HepG2 (cell line): ENCODE data around the gene NDRG3. TPM values are rescaled to one million over a fixed set of nuclear protein-coding genes. Genes with fewer than 3 reads are reported as not detected.

Experiments used
- CEBPG ChIP-seq: IDR thresholded peaks from 2 replicates; pipeline ENCODE4 v1.6.1; 2016
- DNMT1 ChIP-seq: sonication (generic); formaldehyde crosslinking; IDR thresholded peaks from 2 replicates; pipeline ENCODE4 v1.5.1; 2020; ENCODE audit warnings: mild to moderate bottlenecking, missing genetic modification reagents
- HNRNPK ChIP-seq: fragments of 200-400 bp; formaldehyde crosslinking; IDR thresholded peaks from 2 replicates; pipeline ENCODE4 v1.6.1; 2018; ENCODE audit warnings: low read length, low read depth, moderate library complexity, mild to moderate bottlenecking; ENCODE audit not compliant: poor library complexity, severe bottlenecking
- HOXA7 ChIP-seq: sonication (generic); formaldehyde crosslinking; IDR thresholded peaks from 2 replicates; pipeline ENCODE4 v1.8.1; 2022; ENCODE audit warnings: mild to moderate bottlenecking, missing genetic modification reagents, moderate library complexity
- KDM3A ChIP-seq: IDR thresholded peaks from 2 replicates; pipeline ENCODE4 v1.6.1; 2018; ENCODE audit warnings: low read depth, missing compliant biosample characterization
- KDM4B ChIP-seq: sonication (generic); formaldehyde crosslinking; IDR thresholded peaks from 2 replicates; pipeline ENCODE4 v1.4.0; 2020; ENCODE audit warnings: missing genetic modification reagents
- KLF6 ChIP-seq: IDR thresholded peaks from 2 replicates; pipeline ENCODE4 v1.8.0; 2016; ENCODE audit warnings: missing biosample characterization, missing genetic modification reagents
- RAD51 ChIP-seq: fragments of 450-650 bp; IDR thresholded peaks from 2 replicates; pipeline ENCODE4 v1.6.1; 2016; ENCODE audit warnings: borderline replicate concordance
- TCF7 ChIP-seq: sonication (generic); IDR thresholded peaks from 2 replicates; pipeline ENCODE4 v1.6.1; 2016; ENCODE audit warnings: antibody characterized with exemption, low read depth
- THYN1 ChIP-seq: sonication (generic); formaldehyde crosslinking; IDR thresholded peaks from 2 replicates; pipeline ENCODE4 v1.8.1; 2023; ENCODE audit warnings: low read depth, mild to moderate bottlenecking, moderate library complexity, missing genetic modification reagents, borderline replicate concordance
- ZKSCAN8 ChIP-seq: IDR thresholded peaks from 2 replicates; pipeline ENCODE4 v1.6.1; 2016; ENCODE audit warnings: borderline replicate concordance, missing genetic modification reagents, missing compliant biosample characterization
- ZNF235 ChIP-seq: sonication (generic); formaldehyde crosslinking; IDR thresholded peaks from 2 replicates; pipeline ENCODE4 v1.8.1; 2023; ENCODE audit warnings: mild to moderate bottlenecking, missing genetic modification reagents, borderline replicate concordance
- ZNF44 ChIP-seq: sonication (generic); formaldehyde crosslinking; IDR thresholded peaks from 2 replicates; pipeline ENCODE4 v1.5.1; 2020; ENCODE audit warnings: mild to moderate bottlenecking, missing genetic modification reagents
- ZNF558 ChIP-seq: sonication (generic); formaldehyde crosslinking; IDR thresholded peaks from 2 replicates; pipeline ENCODE4 v1.9.0; 2022; ENCODE audit warnings: mild to moderate bottlenecking, missing genetic modification reagents, borderline replicate concordance
- ZNF563 ChIP-seq: sonication (generic); formaldehyde crosslinking; IDR thresholded peaks from 2 replicates; pipeline ENCODE4 v1.8.0; 2022; ENCODE audit warnings: mild to moderate bottlenecking, moderate library complexity, missing genetic modification reagents
- polyA plus RNA-seq, 8 experiments: library from polyadenylated mRNA; depleted of rRNA in 3 of 8; stranded (reverse) in 7 of 8; unstranded in 1 of 8; fragments of >200 nt; fragmentation: Illumina TruSeq in 4 of 8; extraction: Trizol in 4 of 8; gene quantifications; 2 replicates each; pipeline versions ENCODE4 v1.2.1 to v1.2.3, GENCODE V29; 2011 to 2016; ENCODE audit warnings: low read depth in 4 of 8, missing spikeins in 1 of 8, mixed read lengths in 1 of 8; ENCODE audit not compliant: insufficient read depth in 1 of 8
- total RNA-seq, 5 experiments: library from RNA; depleted of rRNA; stranded (reverse); fragments of >200 nt; fragmentation: Illumina TruSeq; extraction: Trizol; gene quantifications; 2 replicates each; pipeline ENCODE4 v1.2.3, GENCODE V29; 2016; ENCODE audit warnings: low read depth in 1 of 5
- TF ChIP-seq, protein P1 (sequence below): sonication (generic); formaldehyde crosslinking; IDR thresholded peaks from 2 replicates; pipeline ENCODE4 v1.4.0; 2020; ENCODE audit warnings: mild to moderate bottlenecking, low read depth, missing genetic modification reagents
- TF ChIP-seq, protein P2 (sequence below): sonication (generic); formaldehyde crosslinking; IDR thresholded peaks from 2 replicates; pipeline ENCODE4 v1.8.0; 2022; ENCODE audit warnings: missing genetic modification reagents, mild to moderate bottlenecking, moderate library complexity, borderline replicate concordance
- TF ChIP-seq, protein P3 (sequence below): sonication (generic); formaldehyde crosslinking; IDR thresholded peaks from 2 replicates; pipeline ENCODE4 v1.9.0; 2021; ENCODE audit warnings: missing genetic modification reagents, mild to moderate bottlenecking, borderline replicate concordance
- TF ChIP-seq, protein P4 (sequence below): sonication (generic); formaldehyde crosslinking; IDR thresholded peaks from 2 replicates; pipeline ENCODE4 v1.8.1; 2023; ENCODE audit warnings: mild to moderate bottlenecking, missing genetic modification reagents

NDRG3 gene
- total and polyA plus RNA-seq, 2 of the 13 experiments (the other 11 are each of a cell fraction or from before 2014, with no cell fraction given): 36.0 to 40.5 TPM

DNA sequence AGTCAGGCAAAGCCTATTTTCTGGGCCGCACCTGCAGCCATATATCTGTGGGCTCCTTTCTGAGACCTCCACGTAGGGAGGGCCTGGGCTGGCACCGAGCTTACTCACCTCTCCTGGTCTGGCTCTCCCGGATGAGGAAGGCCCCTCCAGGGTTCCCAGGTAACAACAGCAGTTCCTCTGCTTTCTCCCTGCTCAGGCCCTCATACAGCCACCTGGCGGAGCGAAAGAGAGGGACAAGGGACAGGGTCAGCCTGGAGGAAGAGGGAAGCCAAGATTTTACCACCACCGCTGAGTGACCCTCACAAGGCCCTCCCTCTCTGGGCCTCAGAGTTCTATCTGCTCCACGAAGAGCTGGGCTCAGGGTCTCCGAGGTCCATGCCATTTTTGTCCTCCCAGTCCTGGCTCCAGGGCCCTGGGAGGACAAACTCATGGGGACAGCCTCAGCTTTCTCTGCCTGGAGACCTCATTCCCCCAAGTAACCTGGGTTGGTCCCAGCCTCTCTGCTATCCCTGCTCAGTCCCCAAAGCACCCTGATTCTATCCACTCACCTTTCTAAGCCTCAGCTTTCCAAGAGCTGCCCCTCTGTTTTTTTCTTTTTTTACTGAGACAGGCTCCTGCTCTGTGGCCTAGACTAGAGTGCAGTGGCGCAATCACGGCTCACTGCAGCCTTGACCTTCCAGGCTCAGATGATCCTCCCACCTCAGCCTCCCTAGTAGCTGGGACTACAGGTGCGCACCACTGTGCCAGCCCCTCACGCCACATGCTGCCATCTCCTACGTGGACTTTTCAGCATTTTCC lies 113.2 kb downstream of the NDRG3 start (continued):
- no peak for TF ChIP-seq DNMT1
- no peak for TF ChIP-seq THYN1 (CRISPR knock-in tag)
- no peak for TF ChIP-seq ZNF563 (CRISPR knock-in tag)
- no peak for TF ChIP-seq HNRNPK
- TF ChIP-seq KLF6 (CRISPR knock-in tag): no peak
- no peak for TF ChIP-seq HOXA7 (CRISPR knock-in tag)
- TF ChIP-seq ZNF558 (CRISPR knock-in tag): no peak
- no peak for TF ChIP-seq TCF7
- TF ChIP-seq ZKSCAN8 (CRISPR knock-in tag): peak; percentile 8
- peak; percentile 97 for TF ChIP-seq CEBPG
- peak; percentile 62; the same call in 1 of the 2 replicates for TF ChIP-seq KDM3A
- no peak for TF ChIP-seq RAD51
- TF ChIP-seq, protein P1, sequence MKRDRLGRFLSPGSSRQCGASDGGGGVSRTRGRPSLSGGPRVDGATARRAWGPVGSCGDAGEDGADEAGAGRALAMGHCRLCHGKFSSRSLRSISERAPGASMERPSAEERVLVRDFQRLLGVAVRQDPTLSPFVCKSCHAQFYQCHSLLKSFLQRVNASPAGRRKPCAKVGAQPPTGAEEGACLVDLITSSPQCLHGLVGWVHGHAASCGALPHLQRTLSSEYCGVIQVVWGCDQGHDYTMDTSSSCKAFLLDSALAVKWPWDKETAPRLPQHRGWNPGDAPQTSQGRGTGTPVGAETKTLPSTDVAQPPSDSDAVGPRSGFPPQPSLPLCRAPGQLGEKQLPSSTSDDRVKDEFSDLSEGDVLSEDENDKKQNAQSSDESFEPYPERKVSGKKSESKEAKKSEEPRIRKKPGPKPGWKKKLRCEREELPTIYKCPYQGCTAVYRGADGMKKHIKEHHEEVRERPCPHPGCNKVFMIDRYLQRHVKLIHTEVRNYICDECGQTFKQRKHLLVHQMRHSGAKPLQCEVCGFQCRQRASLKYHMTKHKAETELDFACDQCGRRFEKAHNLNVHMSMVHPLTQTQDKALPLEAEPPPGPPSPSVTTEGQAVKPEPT: no peak
- no peak for TF ChIP-seq ZNF235 (CRISPR knock-in tag)
- TF ChIP-seq, protein P2, sequence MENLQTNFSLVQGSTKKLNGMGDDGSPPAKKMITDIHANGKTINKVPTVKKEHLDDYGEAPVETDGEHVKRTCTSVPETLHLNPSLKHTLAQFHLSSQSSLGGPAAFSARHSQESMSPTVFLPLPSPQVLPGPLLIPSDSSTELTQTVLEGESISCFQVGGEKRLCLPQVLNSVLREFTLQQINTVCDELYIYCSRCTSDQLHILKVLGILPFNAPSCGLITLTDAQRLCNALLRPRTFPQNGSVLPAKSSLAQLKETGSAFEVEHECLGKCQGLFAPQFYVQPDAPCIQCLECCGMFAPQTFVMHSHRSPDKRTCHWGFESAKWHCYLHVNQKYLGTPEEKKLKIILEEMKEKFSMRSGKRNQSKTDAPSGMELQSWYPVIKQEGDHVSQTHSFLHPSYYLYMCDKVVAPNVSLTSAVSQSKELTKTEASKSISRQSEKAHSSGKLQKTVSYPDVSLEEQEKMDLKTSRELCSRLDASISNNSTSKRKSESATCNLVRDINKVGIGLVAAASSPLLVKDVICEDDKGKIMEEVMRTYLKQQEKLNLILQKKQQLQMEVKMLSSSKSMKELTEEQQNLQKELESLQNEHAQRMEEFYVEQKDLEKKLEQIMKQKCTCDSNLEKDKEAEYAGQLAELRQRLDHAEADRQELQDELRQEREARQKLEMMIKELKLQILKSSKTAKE: no peak
- TF ChIP-seq, protein P3, sequence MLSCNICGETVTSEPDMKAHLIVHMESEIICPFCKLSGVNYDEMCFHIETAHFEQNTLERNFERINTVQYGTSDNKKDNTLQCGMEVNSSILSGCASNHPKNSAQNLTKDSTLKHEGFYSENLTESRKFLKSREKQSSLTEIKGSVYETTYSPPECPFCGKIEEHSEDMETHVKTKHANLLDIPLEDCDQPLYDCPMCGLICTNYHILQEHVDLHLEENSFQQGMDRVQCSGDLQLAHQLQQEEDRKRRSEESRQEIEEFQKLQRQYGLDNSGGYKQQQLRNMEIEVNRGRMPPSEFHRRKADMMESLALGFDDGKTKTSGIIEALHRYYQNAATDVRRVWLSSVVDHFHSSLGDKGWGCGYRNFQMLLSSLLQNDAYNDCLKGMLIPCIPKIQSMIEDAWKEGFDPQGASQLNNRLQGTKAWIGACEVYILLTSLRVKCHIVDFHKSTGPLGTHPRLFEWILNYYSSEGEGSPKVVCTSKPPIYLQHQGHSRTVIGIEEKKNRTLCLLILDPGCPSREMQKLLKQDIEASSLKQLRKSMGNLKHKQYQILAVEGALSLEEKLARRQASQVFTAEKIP (CRISPR knock-in tag): no peak
- peak; percentile 67; the same call in 1 of the 2 replicates for TF ChIP-seq KDM4B (CRISPR knock-in tag)
- no peak for TF ChIP-seq ZNF44 (CRISPR knock-in tag)
- TF ChIP-seq, protein P4, sequence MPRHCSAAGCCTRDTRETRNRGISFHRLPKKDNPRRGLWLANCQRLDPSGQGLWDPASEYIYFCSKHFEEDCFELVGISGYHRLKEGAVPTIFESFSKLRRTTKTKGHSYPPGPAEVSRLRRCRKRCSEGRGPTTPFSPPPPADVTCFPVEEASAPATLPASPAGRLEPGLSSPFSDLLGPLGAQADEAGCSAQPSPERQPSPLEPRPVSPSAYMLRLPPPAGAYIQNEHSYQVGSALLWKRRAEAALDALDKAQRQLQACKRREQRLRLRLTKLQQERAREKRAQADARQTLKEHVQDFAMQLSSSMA: no peak
